ENCODE data around the gene ZNF652. TPM values are rescaled to one million over a fixed set of nuclear protein-coding genes. Genes with fewer than 3 reads are reported as not detected.
A peak's percentile ranks its signal among the peaks of the same experiment; 100 is the strongest.
"Not testable (repeated sequence)": the region's sequence is repeated elsewhere in the genome, so short reads cannot be mapped to it uniquely, and the experiment has no call there.

The ZNF652 gene
- total RNA-seq, 2 experiments from 2014 or later, result 5.3 to 5.5 TPM

DNA sequence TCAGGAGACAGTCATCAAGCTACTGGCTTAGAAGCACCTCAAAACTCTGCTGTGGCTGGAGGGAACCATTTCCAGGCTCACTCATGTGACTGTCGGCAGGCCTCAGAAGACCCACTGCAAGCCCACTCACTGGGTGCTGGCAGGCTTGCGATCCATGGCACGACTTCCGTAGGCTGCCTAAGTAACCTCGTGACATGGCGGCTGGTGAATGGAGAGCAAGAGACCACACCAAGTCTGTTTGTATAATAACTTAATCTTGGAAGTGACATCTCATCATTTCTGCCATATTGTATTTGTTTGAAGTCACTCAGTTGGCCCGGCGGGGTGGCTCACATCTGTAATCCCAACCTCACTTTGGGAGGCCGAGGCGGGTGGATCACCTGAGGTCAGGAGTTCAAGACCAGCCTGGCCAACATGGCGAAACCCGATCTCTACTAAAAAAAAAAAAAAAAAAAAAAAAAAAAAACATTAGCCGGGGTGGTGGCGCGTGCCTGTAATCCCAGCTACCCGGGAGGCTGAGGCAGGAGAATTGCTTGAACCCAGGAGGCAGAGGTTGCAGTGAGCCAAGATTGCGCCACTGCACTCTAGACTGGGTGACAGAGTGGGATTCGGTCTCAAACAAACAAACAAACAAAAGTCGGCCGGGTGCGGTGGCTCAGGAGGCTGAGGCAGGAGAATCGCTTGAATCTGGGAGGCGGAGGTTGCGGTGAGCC lies 75.6 kb downstream of the ZNF652 start:
- H3K27ac Mint-ChIP-seq, H3K9me3 Mint-ChIP-seq, H3K27me3 Mint-ChIP-seq, H3K4me3 Mint-ChIP-seq, H3K36me3 Mint-ChIP-seq, H3K4me1 Mint-ChIP-seq, DNase-seq: not testable (repeated sequence)

DNA sequence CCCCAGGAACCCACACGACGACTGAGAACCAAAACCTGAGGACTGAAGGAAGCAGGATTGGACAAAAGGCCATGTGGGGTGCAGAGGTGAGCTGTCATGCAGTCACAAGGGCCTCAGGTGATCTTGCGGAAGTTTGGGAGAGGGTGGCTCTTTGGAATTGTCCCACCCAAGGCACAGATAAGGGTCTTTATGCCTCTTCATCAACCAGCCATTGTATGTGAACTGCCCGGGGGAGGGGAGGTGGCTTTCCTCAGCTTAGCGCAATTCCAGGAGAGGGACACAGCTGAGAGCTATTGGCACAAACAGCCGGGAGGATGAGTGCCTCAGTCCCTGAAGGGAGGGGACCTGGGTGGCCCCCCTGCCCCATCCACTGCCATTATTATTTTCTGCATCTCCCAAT lies 76.3 kb downstream of the ZNF652 start:
- H3K4me3 Mint-ChIP-seq, result no peak overlapping the region
- no peaks in the 10 kb centered on the region for H3K4me1 Mint-ChIP-seq
- no peak overlapping the region for H3K27ac Mint-ChIP-seq
- no peaks in the 10 kb centered on the region for H3K9me3 Mint-ChIP-seq
- H3K27me3 Mint-ChIP-seq, result no peaks in the 10 kb centered on the region
- DNase-seq, result no peak
- H3K36me3 Mint-ChIP-seq, result no peaks in the 10 kb centered on the region

DNA sequence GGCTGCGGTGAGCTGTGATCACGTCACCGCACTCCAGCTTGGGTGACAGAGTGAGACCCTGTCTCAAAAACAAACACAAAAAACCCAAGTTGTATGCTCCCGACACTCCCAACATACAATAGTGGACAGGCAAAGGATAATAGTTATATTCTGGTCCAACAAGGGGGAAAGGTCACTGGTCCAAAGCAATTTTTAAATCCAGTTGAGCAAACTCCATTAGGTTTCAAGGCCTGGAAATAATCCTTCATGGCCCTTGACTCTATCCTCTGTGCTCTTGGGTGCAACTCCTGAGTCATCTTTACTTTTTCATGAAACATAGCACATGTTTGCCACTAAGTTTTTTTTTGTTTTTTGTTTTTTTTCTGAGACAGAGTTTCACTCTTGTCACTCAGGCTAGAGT lies 81.1 kb downstream of the ZNF652 start:
- Mint-ChIP-seq H3K27ac (no peak overlapping the region), H3K36me3 (no peaks in the 10 kb centered on the region), H3K27me3 (no peaks in the 10 kb centered on the region), H3K4me1 (no peaks in the 10 kb centered on the region), H3K9me3 (no peaks in the 10 kb centered on the region), H3K4me3 (no peak overlapping the region)
- DNase-seq, result no peak

DNA sequence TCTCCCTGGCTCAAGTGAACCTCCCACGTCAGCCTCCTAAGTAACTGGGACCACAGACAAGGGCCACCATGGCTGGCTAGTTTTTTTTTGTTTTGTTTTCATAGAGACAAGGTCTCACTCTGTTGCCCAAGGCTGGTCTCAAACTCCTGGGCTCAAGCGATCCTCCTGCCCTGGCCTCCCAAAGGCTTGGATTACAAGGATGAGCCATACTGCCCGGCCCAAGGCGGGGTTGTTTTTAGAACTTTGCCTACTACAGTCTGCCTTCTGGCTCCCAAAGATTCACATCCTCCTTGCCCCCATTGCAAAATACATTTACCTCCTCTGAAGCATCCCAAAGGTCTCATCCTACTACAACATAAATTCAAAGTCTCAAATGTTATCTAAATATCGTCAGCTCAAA lies 82.0 kb downstream of the ZNF652 start:
- Mint-ChIP-seq H3K9me3 (no peaks in the 10 kb centered on the region), H3K27ac (no peak overlapping the region), H3K36me3 (no peaks in the 10 kb centered on the region), H3K27me3 (no peaks in the 10 kb centered on the region), H3K4me3 (no peak overlapping the region), H3K4me1 (no peaks in the 10 kb centered on the region)
- no peak for DNase-seq

DNA sequence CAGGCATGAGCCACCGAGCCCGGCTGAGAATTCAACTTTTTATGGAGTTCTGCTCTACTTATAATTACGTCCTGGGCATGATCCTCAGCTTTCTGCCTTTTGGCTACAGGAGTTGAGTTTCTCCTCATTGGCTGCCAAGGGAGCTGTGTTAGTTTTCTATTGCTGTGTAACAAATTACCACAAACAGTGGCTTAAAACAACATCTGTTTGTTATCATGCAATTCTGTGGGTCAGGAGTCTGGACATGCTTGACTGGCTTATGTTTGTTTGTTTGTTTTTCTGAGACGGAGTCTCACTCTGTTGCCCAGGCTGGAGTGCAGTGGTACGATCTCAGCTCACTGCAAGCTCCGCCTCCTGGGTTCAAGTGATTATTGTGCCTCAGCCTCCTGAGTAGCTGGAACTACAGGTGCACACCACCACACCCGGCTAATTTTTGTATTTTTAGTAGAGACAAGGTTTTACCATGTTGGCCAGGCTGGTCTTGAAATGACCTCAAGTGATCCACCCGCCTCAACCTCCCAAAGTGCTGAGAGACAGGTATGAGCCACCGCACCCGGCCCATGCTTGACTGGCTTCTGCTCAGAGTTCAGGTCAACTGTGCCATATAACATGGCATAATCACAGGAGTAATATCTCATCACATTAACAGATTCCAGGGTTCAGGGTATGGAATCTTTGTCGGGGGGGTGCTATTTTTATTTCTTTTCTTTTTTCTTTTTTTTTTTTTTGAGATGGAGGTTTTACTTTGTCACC lies 82.6 kb downstream of the ZNF652 start:
- H3K27me3 Mint-ChIP-seq, H3K9me3 Mint-ChIP-seq, H3K4me1 Mint-ChIP-seq, H3K36me3 Mint-ChIP-seq, H3K4me3 Mint-ChIP-seq, H3K27ac Mint-ChIP-seq, DNase-seq: not testable (repeated sequence)

DNA sequence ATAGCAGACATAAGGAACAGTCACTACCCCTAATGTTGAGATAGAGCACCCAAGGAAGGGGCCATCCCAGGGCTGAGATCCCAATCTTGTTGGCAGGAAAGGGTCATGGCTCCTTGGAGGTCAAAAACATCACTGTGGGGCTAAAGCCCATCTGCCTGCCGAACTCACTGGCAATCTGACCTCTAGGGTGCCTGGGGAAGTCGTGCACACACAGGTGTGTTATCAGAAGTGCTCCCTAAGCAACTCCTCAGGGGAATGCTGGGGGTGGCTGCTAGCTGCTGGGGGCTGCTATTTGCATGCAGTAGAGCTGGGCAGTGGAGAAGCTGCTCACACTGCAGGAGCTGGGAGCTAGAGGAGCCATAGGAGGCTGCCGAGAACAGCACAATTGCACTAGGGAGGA lies 84.0 kb downstream of the ZNF652 start:
- H3K9me3 Mint-ChIP-seq, result no peaks in the 10 kb centered on the region
- no peaks in the 10 kb centered on the region for H3K4me1 Mint-ChIP-seq
- H3K36me3 Mint-ChIP-seq, result no peaks in the 10 kb centered on the region
- H3K27me3 Mint-ChIP-seq, result no peaks in the 10 kb centered on the region
- no peak overlapping the region for H3K4me3 Mint-ChIP-seq
- no peak for DNase-seq
- no peak overlapping the region for H3K27ac Mint-ChIP-seq

DNA sequence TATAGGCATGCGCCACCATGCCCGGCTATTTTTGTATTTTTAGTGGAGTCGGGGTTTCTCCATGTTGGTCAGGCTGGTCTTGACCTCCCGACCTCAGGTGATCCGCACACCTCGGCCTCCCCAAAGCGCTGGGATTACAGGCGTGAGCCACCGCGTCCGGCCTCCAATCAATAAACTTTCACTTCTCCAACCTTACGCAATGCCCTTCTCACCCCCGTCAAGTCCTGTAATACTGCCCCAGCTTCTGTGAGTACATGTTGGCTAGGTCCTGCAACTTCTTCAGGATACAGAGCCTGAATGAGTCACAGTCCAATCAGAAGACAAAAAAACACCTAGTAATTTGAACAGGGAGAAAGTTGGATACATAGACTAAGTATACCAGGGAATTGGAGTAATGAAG lies 84.4 kb downstream of the ZNF652 start:
- no peaks in the 10 kb centered on the region for H3K4me1 Mint-ChIP-seq
- H3K27ac Mint-ChIP-seq, result no peak overlapping the region
- H3K9me3 Mint-ChIP-seq, result no peaks in the 10 kb centered on the region
- no peaks in the 10 kb centered on the region for H3K36me3 Mint-ChIP-seq
- H3K4me3 Mint-ChIP-seq, result no peak overlapping the region
- DNase-seq, result no peak
- H3K27me3 Mint-ChIP-seq, result no peaks in the 10 kb centered on the region

DNA sequence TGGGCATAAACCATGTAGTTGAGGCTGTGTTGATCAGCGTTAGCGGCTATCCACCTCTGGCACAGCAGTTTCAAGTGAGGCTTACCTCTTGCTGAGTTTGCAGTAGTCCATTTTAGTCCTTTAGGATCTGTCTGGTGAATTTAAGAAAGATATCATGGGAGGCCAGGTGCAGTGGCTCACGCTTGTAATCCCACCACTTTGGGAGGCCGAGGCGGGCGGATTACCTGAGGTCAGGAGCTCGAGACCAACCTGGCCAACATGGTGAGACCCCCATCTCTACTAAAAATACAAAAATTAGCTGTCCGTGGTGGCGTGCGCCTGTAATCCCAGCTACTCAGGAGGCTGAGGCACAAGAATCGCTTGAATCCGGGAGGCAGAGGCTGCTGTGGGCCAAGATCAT lies 86.1 kb downstream of the ZNF652 start:
- H3K36me3 Mint-ChIP-seq, H3K27ac Mint-ChIP-seq, H3K27me3 Mint-ChIP-seq, H3K9me3 Mint-ChIP-seq, H3K4me1 Mint-ChIP-seq, H3K4me3 Mint-ChIP-seq, DNase-seq: not testable (repeated sequence)

DNA sequence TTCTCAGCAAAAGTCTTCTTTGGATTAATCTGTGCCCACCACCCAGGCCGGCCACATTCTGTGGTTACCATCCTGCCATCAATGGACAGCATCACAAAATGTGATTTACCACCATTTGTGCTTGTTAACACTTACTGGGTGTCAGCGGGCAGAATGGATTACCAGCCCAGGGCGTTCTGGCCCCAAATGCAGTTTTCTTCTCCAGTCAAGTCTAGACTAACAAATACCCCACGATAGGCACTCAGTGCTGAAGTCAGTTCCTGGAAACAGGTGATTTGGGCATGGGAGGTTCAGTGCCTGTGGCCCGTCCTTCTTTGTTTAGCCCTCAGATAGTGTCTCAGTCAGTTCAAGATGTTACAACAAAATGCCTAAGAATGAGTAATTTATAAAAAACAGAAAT lies 92.7 kb downstream of the ZNF652 start:
- no peak for DNase-seq
- Mint-ChIP-seq H3K9me3 (no peaks in the 10 kb centered on the region), H3K4me3 (no peak overlapping the region)

DNA sequence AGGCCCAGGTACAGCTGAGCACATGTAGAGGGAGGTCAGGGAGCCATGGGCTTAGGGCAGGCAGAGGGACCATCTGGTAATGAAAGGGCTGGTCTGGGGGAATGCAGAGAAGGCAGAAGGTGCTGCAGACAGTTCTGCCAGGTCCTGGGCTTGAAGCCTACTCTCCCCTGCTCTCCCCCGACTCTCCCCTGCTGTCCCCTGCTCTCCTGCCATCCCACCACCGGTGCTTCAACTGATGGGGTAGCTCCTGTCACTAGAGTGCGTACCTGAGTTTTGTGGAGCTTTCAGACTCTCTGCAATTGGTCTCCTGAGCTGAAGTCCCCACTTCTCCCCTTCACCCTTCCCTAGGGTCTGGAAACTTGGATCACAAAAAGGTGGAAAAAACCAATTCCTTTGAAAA lies 94.1 kb downstream of the ZNF652 start:
- Mint-ChIP-seq H3K27ac (no peak overlapping the region), H3K9me3 (no peaks in the 10 kb centered on the region), H3K4me3 (no peak overlapping the region), H3K27me3 (peaks cover 7% of the 10 kb centered on the region), H3K36me3 (no peaks in the 10 kb centered on the region), H3K4me1 (no peaks in the 10 kb centered on the region)
- no peak for DNase-seq

More for the DNA sequence above, 92.7 kb downstream of the ZNF652 start:
- no peak overlapping the region for H3K27ac Mint-ChIP-seq
- H3K4me1 Mint-ChIP-seq, result no peaks in the 10 kb centered on the region
- peaks cover 7% of the 10 kb centered on the region for H3K27me3 Mint-ChIP-seq
- no peaks in the 10 kb centered on the region for H3K36me3 Mint-ChIP-seq

DNA sequence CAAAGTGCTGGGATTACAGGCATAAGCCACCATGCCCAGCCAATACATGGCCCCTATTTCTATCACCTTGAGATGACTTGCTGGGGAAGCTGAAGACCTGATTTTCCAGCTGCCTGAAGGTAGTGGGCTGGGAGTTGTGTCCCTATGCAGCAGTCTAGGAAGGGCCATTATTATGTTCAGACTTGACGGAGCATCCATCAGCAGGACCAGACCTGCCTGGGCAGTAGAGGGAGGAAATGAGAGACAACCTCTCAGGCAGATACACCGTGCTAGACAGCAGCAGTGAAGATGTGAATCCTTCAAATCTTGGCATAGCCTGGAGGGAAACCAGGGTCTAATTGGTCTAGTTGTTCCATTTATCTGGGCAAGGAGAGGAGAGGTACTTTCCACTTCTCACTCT lies 95.8 kb downstream of the ZNF652 start:
- peaks cover 1% of the 10 kb centered on the region for H3K4me1 Mint-ChIP-seq
- H3K4me3 Mint-ChIP-seq, result no peak overlapping the region
- H3K27ac Mint-ChIP-seq, result no peak overlapping the region
- H3K9me3 Mint-ChIP-seq, result no peaks in the 10 kb centered on the region
- H3K36me3 Mint-ChIP-seq, result no peaks in the 10 kb centered on the region
- DNase-seq, result no peak
- H3K27me3 Mint-ChIP-seq, result peaks cover 9% of the 10 kb centered on the region

DNA sequence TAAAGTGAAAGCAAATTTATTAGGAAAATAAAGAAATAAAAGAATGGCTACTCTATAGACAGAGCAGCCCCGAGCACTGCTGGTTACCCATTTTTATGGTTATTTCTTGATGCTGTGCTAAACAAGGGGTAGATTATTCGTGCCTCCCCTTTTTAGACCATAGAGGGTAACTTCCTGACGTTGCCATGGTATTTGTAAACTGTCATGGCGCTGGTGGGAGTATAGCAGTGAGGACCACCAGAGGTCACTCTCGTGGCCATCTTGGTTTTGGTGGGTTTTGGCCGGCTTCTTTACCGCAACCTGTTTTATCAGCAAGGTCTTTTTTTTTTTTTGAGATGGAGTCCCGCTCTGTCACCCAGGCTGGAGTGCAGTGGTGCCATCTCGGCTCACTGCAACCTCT lies 100.5 kb downstream of the ZNF652 start:
- Mint-ChIP-seq H3K27me3 (peaks cover 15% of the 10 kb centered on the region), H3K4me1 (peaks cover 11% of the 10 kb centered on the region)
- DNase-seq, H3K36me3 Mint-ChIP-seq, H3K4me3 Mint-ChIP-seq, H3K9me3 Mint-ChIP-seq, H3K27ac Mint-ChIP-seq: not testable (repeated sequence)

DNA sequence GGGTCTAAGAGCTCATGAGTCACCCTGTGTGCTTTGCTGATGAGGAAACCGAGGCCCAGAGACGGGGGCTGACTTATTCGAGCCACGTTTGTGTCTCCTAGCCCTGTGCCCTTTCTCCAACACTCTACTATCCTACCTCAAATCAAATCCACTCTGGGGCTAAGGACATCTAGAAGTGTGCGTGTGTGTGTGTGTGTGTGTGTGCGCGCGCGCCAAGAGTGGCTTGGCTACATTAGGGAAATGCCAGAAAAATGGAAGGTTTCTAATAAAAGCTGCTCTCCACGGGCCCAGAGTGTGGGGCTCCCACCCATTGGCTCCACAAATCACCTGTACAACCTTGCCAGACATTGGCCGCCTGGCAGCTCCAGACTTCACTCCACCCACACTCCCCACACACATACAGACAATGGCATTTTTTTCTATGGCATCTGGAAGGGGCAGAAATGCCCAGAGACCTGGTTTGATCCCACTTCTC lies 101.2 kb downstream of the ZNF652 start:
- Mint-ChIP-seq H3K36me3 (no peaks in the 10 kb centered on the region), H3K27me3 (peaks cover 15% of the 10 kb centered on the region), H3K27ac (peak overlapping the region; percentile 72), H3K9me3 (no peaks in the 10 kb centered on the region), H3K4me3 (peak overlapping the region; percentile 78), H3K4me1 (peaks cover 11% of the 10 kb centered on the region)
- peak; percentile 9 for DNase-seq

DNA sequence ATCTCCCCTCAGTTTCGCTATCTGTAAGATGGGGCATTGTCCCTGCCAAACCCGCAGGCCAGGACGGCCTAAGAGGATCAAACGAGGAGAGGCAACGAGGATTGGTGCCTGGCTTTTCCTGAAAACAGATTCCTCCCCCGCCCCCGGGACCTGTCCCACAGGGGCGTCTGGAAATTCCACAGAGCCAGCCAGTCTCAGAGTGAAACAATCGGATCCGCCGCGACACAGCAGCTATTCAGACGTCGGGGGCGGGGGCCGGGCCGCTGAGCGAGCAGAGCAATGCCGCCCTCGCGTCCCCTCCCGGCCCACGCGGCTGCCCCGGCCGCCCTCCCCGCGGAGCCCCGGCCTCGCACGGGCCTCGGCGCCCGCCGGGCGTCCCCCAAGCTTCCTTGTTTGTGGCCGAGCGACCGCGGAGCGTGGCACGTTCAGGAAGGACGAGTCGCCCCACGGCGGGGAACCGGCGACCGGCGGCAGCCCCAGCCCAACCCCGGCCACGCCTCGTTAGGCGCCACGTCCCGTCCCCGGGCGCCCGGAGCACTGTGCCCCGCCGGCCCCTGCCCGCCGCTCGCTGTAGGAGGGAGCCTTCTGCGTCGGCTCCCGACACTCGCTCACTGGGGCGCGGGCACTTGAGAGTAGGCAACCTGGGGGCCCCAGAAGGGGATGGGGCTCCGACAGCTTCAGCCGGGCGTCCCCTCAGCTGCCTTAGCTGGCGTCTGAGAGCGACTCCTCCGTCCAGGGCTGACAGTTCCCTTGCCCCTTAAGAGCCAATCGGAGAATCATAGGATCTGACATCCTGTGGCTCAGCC lies 101.8 kb downstream of the ZNF652 start:
- no peaks in the 10 kb centered on the region for H3K9me3 Mint-ChIP-seq
- DNase-seq, result peak; percentile 62
- H3K27me3 Mint-ChIP-seq, result peaks cover 14% of the 10 kb centered on the region
- peaks cover 11% of the 10 kb centered on the region for H3K4me1 Mint-ChIP-seq
- no peaks in the 10 kb centered on the region for H3K36me3 Mint-ChIP-seq
- H3K4me3 Mint-ChIP-seq, result peak overlapping the region; percentile 80
- peak overlapping the region; percentile 79 for H3K27ac Mint-ChIP-seq

DNA sequence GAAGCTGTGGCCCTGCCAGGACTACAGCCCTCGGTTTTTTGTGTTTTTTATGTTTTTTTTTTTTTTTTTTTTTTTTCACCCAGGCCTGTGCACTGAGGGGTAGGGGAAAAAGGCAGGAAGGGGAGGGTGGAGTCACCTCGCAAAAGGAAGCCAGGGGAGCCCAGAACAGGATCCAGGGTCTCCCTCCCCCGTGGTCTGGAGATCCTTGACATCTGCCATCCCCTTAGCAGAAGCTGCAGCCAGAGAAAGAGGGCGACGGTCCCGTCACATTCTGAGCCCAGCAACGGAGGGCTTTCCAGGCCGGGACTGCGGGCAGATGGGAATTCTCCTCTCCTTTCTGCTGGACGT lies 102.4 kb downstream of the ZNF652 start:
- no peaks in the 10 kb centered on the region for H3K36me3 Mint-ChIP-seq
- H3K27me3 Mint-ChIP-seq, result peaks cover 8% of the 10 kb centered on the region
- H3K27ac Mint-ChIP-seq, result peak overlapping the region; percentile 79
- H3K4me3 Mint-ChIP-seq, result peak overlapping the region; percentile 80
- DNase-seq, result no peak
- peaks cover 11% of the 10 kb centered on the region for H3K4me1 Mint-ChIP-seq
- no peaks in the 10 kb centered on the region for H3K9me3 Mint-ChIP-seq
